GM12892 (cell line): ENCODE results near the gene MYH6.

Experiments
- POLR2A ChIP-seq: IDR thresholded peaks from 2 replicates; pipeline ENCODE4 v1.6.1; 2011; ENCODE audit warnings: low read depth, low read length, control low read depth
- POLR2AphosphoS5 ChIP-seq: IDR thresholded peaks from 2 replicates; pipeline ENCODE4 v1.6.1; 2011; ENCODE audit warnings: low read depth, low read length, control low read depth
- TAF1 ChIP-seq: IDR thresholded peaks from 2 replicates; pipeline ENCODE4 v1.6.1; 2011; ENCODE audit warnings: low read depth, mild to moderate bottlenecking, control low read depth, low read length, borderline replicate concordance

DNA sequence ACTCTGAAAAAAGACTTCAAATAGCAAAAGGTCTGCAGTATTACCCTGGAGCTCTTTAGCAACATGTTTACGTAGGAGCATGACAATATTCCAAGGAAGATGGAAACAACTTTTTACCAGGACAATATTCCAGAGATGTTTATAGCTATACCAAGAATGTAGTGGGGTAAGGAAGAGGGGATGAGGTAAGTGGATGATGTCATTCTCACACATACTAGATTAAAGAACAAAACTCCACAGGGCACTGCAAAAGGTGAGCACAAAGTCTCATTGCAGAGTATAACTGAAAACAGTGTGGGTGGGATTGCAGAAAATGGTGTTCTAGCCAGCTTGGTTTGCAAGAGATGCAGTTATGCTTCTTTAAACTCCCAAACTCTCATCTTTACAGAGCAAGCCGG is 22.8 kb downstream of the MYH6 start:
- no peak for TF ChIP-seq POLR2A
- no peak for TF ChIP-seq POLR2AphosphoS5
- TF ChIP-seq TAF1, result no peak
